Fibroblast of villous mesenchyme (primary cell): ENCODE data around the gene NADK. TPM values are rescaled to one million over a fixed set of nuclear protein-coding genes. Genes with fewer than 3 reads are reported as not detected.
"Not testable (repeated sequence)": the region's sequence is repeated elsewhere in the genome, so short reads cannot be mapped to it uniquely, and the experiment has no call there.

ENCODE experiments used
- DNase-seq: peaks from one replicate; pipeline ENCODE4 v3.0.0-alpha.2; 2010; ENCODE audit warnings: low read depth
- H3K4me3 ChIP-seq: 2 replicates; pipeline ENCODE4 v1.5.1; 2011; ENCODE audit warnings: low read depth, mild to moderate bottlenecking, low read length
- CTCF ChIP-seq: IDR thresholded peaks from 2 replicates; pipeline ENCODE4 v1.5.1; 2012; ENCODE audit warnings: low read depth, mild to moderate bottlenecking, low read length; ENCODE audit not compliant: insufficient read depth
- total RNA-seq: library from RNA; depleted of rRNA; stranded (reverse); fragments of >200 nt; gene quantifications from 2 replicates; pipeline ENCODE4 v1.2.3, GENCODE V29; 2012

The NADK gene
- total RNA-seq, 1 donor: 44.0 TPM

- no peak overlapping the region for H3K4me3 ChIP-seq
- DNase-seq: no peak
- no peak for TF ChIP-seq CTCF
These were observed 57.1 kb downstream of the NADK start for GRCh38 chr1:1721201-1721600.

- H3K4me3 ChIP-seq, DNase-seq: not testable (repeated sequence)
These were observed 63.0 kb downstream of the NADK start for GRCh38 chr1:1715109-1715883.

- not testable (repeated sequence) for DNase-seq, H3K4me3 ChIP-seq
These were observed 70.4 kb downstream of the NADK start for GRCh38 chr1:1707897-1708296.

GRCh38 chr1:1707241-1707640, 71.0 kb downstream of the NADK start:
- not testable (repeated sequence) for H3K4me3 ChIP-seq, DNase-seq

- not testable (repeated sequence) for H3K4me3 ChIP-seq, DNase-seq
These were observed 72.6 kb downstream of the NADK start for GRCh38 chr1:1705623-1706022.

GRCh38 chr1:1704284-1704957, 73.8 kb downstream of the NADK start:
- not testable (repeated sequence) for H3K4me3 ChIP-seq, DNase-seq

- no peak overlapping the region for H3K4me3 ChIP-seq
- no peak for TF ChIP-seq CTCF
- DNase-seq: no peak
These were observed 74.5 kb downstream of the NADK start for GRCh38 chr1:1703796-1704195.

- DNase-seq, H3K4me3 ChIP-seq: not testable (repeated sequence)
These were observed 75.8 kb downstream of the NADK start for GRCh38 chr1:1702506-1702905.

Other genes with a start within 250 kb of the NADK start
- 2.2 and 2.3 TPM in 2 replicates for gene TMEM240, start 237.8 kb downstream of the NADK start, total RNA-seq
- 58.7 and 68.6 TPM in 2 replicates for gene SSU72, start 203.6 kb downstream of the NADK start, total RNA-seq
- gene FNDC10, start 178.3 kb downstream of the NADK start, total RNA-seq: 0.43 and 2.6 TPM in 2 replicates
- 58.7 and 62.8 TPM in 2 replicates for gene MIB2, start 163.0 kb downstream of the NADK start, total RNA-seq
- 6.5 and 11.0 TPM in 2 replicates for gene MMP23B, start 146.3 kb downstream of the NADK start, total RNA-seq
- gene CDK11B, start 119.5 kb downstream of the NADK start, total RNA-seq: 5.2 and 6.0 TPM in 2 replicates
- 31.2 and 32.8 TPM in 2 replicates for gene SLC35E2B, start 85.7 kb downstream of the NADK start, total RNA-seq
- 18.1 and 20.9 TPM in 2 replicates for gene CDK11A, start 54.1 kb downstream of the NADK start, total RNA-seq
- 107 and 124 TPM in 2 replicates for gene GNB1, start 112.6 kb upstream of the NADK start, total RNA-seq
- gene CALML6, start 136.8 kb upstream of the NADK start, total RNA-seq: under 0.01 TPM in 2 replicates
- gene TMEM52, start 140.8 kb upstream of the NADK start, total RNA-seq: 0.32 and 0.43 TPM in 2 replicates
- gene CFAP74, start 225.3 kb upstream of the NADK start, total RNA-seq: not detected in 2 replicates
- gene GABRD, start 240.9 kb upstream of the NADK start, total RNA-seq: not detected in 2 replicates